Heart left ventricle (tissue), 13 donors: ENCODE data around the gene GALNT5.

Source experiments
- CTCF ChIP-seq, 12 donors: fragments of 200-600 bp; sonication (generic) in 4 of 12; IDR thresholded peaks; one replicate each; pipeline versions ENCODE4 v1.5.0 to v1.8.0; 2018 to 2022; ENCODE audit warnings: antibody characterized with exemption in 12 of 12, mild to moderate bottlenecking in 5 of 12
- POLR2A ChIP-seq, 2 donors: fragments of 450-650 bp; IDR thresholded peaks; one replicate each; pipeline ENCODE4 v1.6.1; 2017; ENCODE audit warnings: antibody characterized with exemption in 2 of 2, mild to moderate bottlenecking in 2 of 2, moderate library complexity in 2 of 2
- donor health status: ischemic (EF 13 %, LVEDD 7.1; RV severe dilation, severe dysfunction).
- donor health status: DM: no; HTN: yes; CAD: no.
- donor health status: DM: no; HTN: no; CAD: no.
- donor health status: ischemic (EF 25% LVEDD 6.9; RV normal size, moderate dysfunction).
- donor health status: ischemic (EF 25% LVEDD 5.7; RV mildly dilated, moderate dysfunction).
- donor health status: ischemic (EF 35%, LVEDD 5.7; RV mildly dilated, moderate dysfunction).
- donor health status: nonischemic (EF 11% LVEDD 7.7; RV severe dilation, severe dysfunction).
- donor health status: DM: yes; HTN: yes; CAD: no.
- donor health status: PGD.
- donor health status: ischemic (EF 29% LVEDD 5.4; RV normal size, mild dysfunction).
- donor health status: nonischemic (EF 23%, LVEDD 6.1; RV moderate dilation, normal function).

- TF ChIP-seq CTCF (IDR thresholded peaks at IDR 0.05) = no peak
- no peak for TF ChIP-seq POLR2A (IDR thresholded peaks at IDR 0.05)
Observed at GRCh38 chr2:157291018-157291417, 33.5 kb downstream of the GALNT5 start.
